ENCODE results near the gene RAMP1.
"Not testable (repeated sequence)": the region's sequence is repeated elsewhere in the genome, so short reads cannot be mapped to it uniquely, and the experiment has no call there.

Gene RAMP1

DNA sequence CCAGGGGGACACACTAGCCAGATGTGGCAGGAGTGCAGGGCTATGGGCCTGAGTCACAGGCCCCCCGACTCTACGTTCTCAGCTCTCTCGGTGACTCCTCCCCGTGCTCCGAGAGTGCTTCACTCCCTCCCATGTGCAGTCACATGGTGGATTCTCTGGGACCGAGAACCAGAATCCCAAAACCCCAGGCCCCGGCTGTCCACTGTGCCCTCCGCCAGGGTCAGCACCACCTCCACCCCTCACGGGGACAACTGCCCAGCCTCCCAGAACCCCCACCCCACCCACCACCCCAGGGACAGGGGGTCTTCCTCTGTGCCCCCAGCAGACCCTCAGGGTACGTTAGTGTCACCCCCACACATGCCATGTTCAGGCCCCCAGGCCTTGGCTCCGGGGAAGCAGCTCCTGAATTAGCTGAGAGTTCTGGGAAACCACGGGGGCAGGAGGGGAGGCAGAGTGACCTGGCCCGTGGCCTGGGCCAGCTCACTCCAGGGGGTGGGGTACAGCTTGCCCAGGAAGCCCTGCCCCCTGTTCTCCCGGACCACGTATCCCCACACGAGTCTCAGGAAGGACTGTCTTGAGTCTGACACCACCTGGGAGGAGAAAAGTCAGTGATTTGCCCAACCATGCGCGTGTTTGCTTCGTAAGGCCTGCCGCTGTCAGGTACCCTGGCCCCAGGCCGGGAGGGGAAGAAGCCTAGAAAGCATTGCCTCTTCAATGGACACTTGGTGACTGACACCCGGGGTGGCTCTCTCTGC, 4.4 kb downstream of the RAMP1 start:
- no peak for DNase-seq

DNA sequence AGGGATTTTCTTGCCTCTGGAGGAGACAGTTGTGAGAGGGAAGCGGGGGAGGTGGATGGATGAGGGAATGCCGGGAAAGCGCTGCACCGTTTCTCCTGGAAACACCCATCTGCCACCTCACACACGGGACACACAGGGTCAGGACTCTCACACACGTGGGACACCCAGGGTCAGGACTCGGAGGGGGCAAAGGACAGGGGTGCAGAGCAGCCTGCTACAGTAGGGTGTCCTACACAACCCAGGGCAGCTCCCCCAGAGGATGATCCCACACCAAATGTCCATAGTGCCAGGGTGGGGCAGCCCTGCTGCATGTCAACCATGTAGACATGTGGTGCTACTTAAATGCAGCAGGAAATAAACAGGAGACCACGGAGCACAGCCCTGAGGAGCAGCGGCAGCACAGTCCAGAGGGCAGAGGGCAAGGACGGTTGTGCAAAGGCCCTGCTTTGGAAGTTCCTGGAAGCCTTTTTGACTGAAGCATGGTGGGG, 5.1 kb downstream of the RAMP1 start:
- no peak for DNase-seq

DNA sequence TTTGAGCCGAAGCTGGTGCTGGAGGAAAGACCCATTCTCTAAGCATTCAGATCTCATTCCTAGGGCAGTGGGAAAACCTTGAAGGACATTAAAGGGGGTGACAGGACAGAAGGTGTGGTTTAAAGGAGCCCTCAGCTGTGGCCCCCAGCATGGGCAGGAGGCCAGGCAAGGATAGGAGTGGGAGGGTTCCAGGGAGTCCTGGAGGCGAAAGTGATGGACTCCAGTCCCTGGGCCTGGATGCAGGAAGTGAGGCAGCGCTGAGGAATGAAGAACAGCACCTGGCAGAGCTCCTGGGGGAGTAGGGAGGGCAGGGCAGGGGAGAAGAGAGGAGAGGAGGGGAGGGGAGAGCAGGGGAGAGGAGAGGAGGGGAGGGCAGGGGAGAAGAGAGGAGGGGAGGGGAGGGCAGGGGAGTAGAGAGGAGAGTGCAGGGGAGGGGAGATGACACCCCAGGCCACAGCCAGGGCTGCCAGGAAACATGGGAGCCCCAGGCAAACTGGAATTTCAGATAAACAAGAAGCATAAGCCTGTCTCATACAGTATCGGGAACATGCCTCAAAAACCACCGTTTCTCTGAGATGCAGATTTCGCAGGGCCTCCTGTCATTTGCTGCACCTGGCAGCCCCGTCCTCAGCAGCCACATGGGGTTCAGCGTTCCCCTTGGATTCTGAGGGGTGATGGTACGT, 5.7 kb downstream of the RAMP1 start:
- no peak for DNase-seq

DNA sequence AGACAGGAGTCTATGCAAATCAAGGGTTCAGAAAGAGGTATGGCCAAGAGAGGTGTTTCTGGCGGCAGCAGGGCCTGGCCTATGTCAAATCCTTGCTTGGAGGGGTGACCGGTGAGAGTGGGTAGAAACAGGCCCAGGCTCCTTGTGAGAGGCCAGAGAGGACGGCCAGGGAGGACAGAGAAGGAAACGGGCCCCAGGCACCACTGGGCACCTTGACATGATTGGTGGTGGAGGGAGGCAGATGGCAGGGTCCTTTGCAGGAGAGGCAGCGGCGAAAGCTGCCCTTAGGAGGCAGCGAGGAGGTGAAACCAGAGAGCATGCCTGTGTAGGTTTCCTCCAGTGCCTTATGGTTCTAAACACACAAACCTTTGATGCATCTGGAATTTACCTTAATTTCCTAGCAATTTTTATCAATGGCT, 6.2 kb downstream of the RAMP1 start:
- DNase-seq = peak; percentile 18

DNA sequence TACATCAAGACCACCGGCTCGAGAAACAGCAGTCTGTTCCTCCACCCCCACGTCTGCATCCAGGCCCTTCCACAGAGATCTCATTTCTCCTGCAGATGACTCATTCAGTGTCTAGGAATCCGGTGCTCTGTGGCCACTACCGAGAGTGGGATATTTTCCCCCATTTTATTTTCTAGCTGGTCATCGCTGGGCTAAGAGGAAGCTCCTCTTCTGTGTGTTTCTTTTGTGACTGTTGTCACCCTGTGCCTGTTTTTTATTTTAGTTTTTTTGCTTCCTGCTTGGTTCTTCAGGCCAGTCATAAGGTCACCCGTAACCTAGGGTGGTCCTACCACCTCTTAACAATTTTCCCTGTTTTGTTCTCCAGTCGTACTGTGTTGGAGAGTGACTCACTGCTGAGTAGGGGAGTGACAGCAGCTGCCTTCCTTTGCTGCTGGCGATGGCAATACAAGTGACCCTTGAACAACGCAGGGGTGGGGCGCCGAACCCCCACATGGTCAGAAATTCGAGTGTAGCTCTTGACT, 6.7 kb downstream of the RAMP1 start:
- no peak for DNase-seq

DNA sequence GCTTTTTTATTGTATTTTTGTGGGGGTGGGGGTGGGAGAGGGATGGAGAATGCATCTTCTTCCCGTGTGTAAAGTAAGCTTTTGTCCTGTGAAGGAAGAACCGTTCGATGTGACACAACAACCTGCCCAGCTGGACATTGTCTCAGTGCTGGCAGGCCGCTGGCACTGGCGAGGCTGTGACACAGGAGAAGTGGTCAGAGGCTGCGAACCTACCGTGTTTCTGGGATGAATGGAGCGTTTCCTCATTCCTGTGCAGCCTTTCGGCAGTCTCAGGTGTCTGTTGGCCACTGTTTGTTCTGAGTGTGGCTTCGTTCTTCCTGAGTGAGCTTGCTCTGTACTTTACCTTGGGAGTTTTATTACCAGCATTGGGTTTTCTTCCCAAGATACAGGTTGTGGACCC, 8.0 kb downstream of the RAMP1 start:
- no peak for DNase-seq

DNA sequence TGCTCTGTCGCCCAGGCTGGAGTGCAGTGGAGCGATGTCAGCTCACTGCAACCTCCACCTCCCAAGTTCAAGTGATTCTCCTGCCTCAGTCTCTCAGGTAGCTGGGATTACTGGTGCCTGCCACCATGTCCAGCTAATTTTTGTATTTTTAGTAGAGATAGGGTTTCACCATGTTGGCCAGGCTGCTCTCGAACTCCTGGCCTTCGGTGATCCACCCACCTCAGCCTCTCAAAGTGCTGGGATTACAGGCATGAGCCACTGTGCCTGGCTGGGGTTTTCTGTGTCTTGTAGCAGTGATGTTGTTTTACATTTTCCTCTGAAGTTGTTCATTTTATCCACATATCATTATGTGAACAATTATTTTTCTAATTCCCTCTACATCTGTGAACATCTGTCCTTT, 8.7 kb downstream of the RAMP1 start:
- not testable (repeated sequence) for DNase-seq

DNA sequence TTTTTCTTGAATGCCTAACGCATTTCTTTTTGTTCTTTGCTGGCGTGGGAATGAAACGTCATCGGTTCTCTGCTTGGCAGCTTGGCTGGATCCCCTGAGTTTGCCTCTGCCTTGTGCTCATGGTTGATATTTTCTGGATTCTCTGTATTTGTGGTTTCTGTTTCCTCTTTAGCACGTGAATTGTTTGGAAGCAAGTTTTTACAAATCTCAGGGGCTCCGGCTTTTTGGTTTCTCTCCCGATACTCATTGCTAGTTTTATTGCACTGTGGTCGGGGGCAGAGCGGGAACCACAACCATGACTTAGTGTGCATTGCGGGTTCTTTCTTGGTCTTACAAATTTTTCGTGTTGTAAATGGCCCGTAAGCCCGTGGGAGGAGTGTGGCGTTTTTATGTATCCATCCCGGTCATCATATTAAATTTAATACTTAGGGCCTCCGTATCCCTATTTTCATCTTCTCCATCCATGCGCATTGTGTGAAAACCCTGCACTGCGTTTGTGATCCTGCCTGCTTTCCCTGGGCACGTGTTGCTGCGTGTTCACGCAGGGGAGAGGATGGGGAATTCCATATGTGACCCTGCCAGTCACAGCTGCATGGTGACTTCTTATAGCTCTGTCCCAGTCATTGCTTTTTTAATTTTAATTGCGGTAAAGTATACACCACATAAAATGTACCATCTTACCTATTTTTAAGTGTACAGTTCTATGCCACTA, 9.4 kb downstream of the RAMP1 start:
- peak; percentile 44 for DNase-seq

DNA sequence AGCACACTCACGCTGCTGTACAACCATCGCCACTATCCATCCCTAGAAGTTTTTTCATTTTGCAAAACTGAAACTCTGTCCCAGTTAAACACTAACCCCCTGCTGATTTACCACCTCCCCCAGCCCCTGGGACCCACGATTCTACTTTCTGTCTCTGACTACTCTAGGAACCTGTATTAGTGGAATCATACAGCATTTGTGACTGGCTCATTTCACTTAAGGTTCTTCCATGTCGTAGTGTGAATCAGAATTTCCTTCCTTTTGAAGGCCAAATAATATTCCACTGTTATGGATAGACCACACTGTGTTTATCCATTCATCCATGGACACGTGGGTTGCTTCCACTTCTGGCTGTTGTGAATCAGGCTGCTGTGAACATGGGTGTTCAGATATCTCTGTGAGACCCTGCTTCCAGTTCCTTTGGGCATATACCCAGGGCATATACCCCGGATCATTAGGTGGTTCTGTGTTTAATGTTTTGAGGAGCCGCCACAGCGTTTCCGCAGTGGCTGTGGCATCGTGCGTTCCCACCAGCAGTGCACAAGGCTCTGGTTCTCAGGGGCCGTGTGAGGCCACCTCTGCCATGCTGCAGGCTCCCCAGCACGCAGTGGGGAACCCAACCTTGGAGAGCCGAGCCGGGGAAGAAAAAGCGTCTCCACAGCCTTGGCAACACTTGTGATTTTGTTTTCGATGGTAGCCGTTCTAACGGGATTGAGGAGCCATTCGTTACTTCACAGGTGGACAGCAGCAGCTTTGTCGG, 10.1 kb downstream of the RAMP1 start:
- DNase-seq = no peak

DNA sequence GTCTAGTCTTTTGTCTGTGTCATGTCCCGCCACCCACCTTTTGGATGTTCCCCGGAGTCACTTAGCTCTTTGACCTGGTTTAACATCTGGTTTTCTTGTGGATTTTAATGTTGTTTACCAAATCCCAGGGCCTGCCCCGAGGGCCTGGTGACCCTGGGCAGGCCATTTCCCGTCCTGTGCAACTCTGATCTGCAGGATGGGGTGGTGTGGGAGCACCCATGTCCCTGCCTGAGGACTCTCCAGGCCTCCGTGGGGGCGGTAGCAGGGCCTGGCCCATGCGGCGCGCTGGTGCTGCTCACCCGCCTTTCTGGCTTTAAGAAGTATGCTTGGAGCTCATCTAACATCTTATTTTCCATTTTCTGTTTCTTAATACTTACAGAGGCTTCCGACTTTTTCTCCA, 10.7 kb downstream of the RAMP1 start:
- no peak for DNase-seq

DNA sequence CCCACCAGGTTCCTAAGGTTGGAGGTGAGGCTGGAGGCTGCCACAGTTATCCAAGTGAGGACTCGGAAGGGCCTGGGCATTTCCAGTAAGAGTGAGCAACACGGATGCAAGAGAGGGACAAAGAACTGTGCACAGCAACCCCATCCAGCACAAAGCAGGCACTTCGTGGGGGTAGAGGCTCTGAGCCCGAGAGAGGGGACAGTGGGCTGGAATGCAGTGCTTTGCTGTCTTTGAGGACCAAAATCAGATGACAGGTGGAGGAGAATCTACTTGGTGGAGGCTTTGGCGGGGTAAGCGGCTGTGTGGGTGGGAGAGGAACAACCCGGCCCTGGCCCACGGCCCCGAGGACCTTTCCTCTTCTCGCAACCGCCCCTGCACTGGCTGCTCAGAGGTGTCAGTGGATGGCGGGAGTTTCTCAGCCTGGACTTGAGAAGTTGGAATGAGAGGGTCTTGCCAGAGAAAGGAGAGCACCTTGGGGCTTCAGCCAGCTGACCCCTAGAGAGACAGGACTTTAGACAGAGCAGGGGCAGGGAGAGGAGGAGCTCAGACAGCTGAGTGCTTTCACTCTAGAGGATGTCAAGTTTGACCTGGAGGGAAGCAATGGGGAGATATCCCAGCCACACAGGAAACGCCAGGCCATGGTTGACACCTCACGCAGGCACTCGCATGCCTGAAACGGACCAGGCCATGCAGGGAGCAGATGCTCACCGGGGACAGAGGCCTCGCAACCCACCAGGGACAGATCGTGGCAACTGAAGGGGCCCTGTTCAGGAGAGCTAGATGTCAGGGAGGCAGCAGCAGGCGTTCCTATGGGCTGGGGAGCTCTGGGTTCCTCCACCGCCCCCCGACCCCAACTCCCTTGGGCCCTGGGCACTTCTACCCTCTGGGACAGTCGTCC, 11.6 kb downstream of the RAMP1 start:
- peak; percentile 18 for DNase-seq

DNA sequence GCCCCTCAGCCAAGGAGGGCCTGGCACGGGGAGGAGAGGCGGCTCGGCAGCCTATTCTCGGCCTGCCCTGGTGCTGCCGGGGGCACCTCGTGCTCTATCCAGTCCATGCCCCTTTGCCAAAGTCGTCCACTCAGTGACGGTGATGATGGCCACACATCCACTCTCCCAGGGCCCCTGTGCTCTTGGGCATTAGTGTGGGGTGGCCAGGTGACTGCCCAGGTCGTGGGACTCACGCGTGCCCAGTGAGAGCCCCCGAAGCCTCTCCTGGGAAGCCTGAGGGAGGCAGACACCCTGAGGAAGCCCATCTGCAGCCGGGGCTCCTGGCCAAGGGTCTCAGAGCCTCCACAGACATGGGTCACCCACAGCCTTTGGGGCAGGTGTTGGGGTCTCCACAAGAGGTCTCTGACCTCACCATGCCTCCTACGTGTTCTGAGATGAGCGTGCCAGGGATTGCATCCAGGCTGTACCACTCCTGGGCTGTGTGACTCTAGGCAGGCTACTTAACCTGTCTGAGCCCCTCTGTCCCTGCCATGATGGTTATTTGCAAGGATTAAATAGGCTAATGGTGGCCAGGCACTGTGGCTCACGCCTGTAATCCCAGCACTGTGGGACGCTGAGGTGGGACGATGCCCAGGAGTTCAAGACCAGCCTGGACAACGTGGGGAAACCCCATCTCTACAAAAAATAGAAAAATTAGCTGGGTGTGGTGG, 12.9 kb downstream of the RAMP1 start:
- DNase-seq = no peak

DNA sequence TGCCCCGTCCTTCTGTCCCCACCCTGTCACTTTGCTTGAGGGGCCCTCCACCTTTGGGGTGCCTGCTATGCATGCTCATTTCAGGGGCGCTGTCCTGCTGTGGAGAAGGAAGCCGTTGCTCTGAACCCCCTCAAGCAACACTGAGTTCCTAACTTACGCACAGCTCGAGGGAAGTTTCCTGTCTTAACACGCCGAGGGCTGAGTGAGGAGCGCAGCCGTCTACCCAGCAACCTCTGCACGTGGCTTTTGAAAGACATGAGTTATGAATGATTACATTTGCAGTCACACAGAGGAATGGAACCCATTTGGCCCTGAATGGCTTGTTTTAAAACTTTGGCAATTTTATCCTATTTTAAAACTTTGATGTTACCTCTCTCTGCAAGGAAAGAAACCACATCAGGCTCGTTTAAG, 14.0 kb downstream of the RAMP1 start:
- peak; percentile 42 for DNase-seq

DNA sequence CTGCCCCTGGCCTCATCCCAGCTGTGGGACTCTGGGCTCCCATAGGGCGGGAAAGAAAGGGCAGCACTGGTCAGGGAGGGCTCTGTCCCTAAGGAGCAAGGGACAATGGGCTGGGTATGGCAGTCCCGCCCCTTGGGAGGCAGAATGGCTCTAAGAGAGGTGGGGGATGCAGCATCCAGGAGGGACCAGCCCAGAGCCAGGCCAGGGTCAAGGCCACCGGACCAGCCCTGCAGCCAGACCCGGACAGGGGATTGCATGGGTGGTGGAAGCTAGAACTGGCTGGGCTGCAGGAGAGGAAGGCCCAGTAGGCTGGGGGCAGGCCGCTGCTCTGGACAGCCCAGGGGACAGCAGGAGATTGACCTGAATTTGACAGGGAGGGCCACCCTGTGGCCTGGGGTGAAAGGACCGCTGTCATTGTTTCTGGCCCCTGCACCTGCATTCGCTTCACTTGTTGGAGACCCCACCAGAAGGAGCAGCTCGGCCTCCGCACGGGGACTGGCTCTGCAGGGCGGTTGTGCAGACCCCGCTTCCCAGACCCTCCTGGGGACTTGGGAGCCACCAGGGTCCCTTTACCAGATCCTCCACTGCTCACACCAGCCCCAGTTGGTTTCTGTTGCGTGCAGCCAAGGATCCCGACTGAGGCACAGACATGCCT, 14.6 kb downstream of the RAMP1 start:
- DNase-seq = no peak

DNA sequence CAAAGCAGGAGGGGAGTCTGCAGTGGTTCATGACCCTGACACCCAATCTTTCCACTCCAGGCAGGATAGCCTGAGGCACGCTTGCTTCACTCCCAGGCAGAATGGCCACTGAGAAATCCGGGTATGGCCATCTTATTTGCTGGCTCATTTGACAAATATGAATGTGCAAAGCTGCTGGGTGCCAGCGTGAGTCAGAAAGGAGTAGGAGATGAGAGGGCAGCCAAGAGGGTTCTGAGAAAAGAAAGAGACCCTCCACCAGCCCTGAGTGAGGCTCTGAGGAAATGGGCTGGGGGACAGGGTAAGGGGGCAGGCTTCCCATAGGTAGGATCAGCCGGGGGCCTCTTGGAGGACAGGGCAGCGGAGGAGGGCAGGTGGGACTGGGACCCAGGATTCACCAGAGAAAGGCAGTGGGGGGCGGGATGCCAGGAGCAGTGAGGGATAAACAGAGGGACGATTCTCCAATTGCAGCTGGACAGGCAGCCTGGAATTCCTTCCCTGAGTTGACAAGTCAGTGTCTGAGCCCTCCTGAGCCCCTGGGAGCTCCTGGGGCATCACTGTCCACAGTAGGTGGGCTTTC, 15.2 kb downstream of the RAMP1 start:
- no peak for DNase-seq

DNA sequence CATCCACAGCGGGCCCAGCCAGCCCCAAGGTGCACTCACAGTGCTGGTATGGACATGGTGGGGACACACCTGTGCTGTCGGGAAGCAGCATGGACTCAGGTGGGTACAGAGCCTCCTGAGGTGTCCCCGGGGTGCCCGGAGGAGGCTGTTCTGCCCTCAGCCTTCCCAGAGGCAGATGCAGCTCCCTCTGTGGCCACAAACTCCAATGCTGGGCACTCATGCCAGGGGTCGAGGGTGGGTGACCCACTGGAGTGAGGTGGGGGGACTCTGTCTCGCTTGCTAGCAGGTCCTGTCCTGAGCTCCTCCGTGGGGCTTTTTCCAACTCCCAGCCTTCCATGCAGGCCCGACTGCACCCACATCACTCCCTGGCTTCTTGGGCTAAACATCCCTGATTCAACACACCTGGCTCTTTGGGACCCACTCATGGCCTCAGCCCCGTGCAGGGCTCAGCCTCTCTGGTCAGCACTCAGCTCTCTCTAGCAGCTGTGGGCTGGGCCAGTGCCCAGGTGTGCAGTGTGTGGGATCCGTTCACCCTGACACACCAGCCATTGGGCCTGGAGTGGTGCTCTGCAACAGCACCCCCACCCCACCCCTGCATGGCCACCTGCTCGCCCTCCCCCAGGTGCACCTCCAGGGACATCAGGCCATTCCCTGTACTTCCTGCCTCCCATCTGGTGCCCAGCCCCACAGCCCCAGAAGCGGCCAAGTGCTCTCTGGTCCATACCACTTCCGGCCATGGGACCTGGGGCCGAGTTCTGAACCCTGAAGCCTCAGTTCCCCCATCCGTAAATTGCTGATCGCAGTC, 16.0 kb downstream of the RAMP1 start:
- no peak for DNase-seq

DNA sequence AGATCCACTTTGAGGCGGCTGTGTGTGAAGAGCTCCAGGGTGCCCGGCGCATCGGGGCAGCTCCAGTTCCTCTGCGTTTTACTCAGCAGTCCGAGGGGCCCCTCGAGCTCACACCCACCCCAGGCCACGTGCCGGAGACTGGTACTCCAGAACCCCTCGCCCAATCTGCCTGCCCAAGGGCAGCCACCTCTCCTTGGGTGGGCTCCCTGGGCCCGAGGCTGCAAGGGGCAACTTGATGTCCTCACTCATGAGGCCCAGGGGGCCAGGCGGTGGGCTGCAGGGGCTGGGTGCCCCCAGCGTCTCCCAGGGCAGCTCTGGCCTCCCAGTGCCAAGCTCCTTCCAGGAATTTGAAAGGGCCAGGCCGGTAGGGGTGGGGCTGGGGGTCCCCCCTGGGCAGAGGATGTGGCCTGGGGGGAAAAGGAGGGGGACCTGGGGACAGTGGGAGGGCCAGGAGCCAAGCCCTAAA, 16.7 kb downstream of the RAMP1 start:
- no peak for DNase-seq

DNA sequence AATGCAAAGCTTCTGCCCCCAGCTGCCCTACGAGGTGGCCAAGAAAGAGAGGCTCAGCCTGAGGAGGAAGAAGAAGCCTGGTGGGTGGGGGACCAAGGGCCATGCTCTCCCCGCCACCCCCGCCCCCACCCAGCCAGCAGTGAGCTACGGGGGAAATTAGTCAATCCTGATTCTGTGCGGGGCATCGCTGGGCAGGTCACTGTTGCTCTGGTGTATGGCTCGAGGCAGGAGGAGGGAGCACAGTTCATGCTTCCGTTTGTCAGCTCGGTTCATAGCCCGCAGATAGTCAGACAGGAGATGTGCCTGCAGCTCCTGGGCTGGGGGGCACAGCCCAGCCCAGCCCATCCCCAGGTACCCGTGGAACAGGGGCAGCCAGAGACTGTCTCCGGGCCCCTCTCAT, 17.1 kb downstream of the RAMP1 start:
- DNase-seq = no peak

DNA sequence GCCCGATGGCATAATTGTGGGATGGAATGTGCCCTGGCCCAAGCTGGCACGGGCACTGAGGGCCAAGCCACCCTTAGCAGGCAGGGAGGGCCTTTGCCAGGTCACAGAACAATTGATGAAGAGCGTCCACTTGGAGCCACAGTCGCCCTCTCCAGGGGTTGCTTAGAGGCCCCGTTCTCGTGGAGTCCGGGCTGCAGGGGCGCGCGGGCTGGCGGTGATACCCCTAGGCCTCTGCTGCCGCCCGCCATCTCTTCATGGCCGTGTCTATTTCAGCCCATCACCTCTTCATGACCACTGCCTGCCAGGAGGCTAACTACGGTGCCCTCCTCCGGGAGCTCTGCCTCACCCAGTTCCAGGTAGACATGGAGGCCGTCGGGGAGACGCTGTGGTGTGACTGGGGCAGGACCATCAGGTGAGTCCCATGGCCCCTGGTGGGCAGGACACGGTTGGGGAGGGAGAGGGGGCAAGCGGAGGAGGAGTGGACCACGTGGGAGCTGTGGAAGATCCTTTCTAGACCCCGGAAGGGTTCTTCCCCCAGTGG, 17.6 kb downstream of the RAMP1 start:
- DNase-seq = no peak

All from hematopoietic multipotent progenitor cell treated with erythropoietin and hydrocortisone succinate and interleukin-3 and kit ligand, for 4 days (in vitro differentiated cells).